GM21360 (cell line): Measurements from ENCODE around the gene RAB20.

ENCODE experiments used
- ATAC-seq: cut with Tn5 transposase; IDR thresholded peaks from one replicate; pipeline ENCODE4 v1.9.1; 2021; ENCODE audit warnings: mild to moderate bottlenecking, moderate library complexity; ENCODE audit not compliant: unreplicated experiment

RAB20 gene

DNA sequence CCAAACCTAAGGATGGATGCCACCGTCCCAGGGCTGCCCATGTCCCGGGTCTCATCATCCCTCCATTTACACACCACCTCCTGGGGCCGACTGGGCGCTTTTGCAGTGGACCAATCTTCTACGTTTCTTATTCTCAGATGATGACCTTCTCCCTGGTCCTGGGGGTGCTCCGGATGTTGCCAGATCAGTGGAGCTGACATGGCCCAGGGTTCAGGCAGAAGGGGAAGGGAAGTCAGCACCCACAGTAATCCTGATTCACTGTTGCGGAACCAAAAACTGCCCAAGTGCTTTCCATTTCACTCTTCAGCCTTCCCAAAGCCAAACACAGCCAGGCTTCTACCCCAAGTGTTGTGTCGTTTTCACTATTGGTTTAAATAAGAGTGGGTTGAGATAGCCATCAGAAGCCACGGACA is 29.8 kb downstream of the RAB20 start:
- no peak for ATAC-seq

DNA sequence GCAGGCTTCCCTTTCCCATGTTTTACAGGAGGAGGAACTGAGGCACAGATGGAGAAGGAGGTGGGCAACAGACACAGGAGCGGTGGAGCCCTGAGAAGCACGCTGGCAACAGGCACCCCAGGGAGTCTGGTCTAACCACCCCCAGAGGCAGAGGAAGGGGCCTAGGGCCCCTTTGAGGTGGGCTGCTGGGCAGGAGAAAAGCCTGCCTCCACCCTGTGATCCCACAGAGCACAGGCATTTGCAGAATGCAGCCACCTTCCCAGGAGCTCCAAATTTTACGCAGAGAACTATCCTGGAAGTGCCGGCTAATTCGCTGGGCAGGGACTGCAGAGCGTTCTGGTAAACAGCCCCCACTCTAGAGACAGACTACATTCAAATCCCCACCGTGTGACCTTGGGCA is 30.4 kb downstream of the RAB20 start:
- no peak for ATAC-seq

DNA sequence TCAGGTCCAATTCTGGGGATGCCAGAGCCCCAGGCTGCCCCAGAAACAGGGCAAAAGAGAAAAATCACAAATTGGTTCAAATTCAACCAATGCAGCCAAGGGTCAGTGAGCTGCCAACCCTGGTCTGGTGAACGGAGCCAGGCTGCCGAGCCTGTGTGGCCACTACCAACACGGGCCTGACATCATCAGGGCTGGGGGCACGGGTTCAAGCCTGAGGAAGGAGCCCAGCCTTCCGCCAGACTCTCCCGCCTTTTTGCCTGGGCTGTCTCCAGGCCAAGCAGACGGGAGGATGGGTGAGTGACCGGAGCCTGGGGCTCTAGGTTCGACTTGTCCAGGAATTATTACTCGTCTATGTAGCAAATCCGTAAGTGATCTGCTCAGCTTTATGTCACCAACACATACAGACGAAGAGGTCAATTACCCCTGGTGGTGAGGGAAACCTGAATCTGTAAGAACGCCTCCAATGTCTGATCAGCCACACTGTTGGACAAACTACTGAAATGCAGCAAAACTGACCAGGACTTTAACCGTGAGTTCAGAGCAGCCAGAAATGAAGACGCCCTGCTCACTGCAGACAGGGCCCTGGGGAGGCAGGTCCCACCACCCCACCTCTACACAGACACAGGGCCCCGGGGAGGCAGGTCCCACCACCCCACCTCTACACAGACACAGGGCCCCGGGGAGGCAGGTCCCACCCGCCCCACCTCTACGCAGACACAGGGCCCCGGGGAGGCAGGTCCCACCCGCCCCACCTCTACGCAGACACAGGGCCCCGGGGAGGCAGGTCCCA is 31.8 kb downstream of the RAB20 start:
- no peak for ATAC-seq

DNA sequence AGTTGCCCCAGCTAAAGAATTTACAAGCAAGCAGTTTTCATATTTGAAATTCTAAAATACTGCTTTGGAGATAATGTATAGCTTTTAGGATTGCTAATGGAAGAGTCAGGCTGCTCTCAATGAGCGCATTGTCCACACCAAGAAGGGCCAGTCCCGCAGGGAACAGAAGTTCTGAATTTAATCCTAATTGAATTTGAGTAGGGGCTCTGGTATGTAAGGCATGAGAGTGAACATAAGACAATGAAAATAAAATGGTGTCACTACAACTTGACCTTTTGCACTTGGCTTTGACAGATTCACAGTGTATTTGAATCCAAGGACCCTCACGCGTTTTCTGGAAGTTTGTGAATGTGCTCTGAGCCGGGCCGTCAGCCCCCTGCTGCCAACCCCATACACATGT is 32.6 kb downstream of the RAB20 start:
- no peak for ATAC-seq

DNA sequence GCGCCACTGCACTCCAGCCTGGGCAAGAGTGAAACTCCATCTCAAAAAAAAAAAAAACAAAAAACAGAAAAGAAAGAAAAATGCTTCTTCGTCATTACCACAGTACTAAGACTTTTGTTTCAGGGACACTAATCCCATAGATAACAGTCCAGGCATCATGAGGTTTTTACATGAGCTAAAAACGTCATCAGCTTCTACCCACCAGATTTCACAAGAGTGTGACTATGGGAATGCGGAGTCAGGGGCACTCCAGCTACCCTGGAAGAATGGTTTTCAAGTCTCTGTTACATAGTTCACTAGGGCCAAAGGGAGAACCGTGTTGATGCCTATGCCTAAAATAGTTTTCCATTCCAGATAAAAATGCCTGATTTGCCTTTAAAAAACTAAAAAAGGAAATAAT is 33.2 kb downstream of the RAB20 start:
- ATAC-seq: no peak

DNA sequence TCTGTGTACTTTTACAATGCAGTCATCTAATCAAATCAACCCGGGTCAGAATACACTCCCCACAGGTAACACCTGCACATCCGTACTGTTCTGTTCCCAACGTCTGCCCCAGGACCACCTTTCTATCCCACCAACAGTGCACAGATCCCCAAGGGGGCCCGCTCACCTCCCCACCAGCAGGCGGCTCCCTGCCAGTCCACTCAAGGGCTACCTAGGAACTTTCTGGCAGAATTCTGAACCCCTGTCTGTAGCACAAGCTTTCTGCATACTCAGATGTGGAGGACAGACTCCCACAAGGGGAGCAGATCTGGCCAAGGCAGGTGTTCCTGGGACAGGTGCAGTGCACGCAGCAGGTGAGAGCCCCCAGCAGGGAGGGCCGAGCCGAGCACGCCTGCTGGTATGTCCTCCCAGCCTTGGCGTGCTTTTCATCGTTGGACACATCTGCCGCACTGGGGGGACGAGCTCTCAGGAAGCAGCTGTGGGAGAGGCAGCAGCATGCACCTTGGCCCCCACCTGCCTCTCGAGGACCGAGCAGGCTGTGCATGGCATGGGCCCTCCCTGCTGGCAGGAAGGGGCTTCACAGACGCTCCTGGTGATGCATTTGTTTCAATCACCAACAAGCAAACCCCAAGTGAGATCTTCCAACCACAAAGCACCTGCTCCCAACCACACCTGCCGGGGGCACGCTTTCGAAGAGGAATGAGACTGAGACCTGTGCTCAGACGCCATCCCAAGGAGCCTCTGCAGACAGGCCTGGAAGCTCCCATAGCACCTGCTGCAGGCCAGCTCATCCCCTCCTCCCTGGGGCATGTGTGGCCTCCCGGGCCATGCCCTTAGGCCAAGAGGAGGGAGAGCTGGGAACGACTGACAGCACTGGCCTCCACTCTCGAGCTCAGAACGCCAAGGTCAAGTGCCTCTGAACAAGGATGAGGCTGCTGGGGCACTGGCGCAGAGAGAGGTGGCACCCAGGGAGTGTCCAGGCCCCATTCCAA is 35.9 kb downstream of the RAB20 start:
- ATAC-seq: peak; percentile 67

DNA sequence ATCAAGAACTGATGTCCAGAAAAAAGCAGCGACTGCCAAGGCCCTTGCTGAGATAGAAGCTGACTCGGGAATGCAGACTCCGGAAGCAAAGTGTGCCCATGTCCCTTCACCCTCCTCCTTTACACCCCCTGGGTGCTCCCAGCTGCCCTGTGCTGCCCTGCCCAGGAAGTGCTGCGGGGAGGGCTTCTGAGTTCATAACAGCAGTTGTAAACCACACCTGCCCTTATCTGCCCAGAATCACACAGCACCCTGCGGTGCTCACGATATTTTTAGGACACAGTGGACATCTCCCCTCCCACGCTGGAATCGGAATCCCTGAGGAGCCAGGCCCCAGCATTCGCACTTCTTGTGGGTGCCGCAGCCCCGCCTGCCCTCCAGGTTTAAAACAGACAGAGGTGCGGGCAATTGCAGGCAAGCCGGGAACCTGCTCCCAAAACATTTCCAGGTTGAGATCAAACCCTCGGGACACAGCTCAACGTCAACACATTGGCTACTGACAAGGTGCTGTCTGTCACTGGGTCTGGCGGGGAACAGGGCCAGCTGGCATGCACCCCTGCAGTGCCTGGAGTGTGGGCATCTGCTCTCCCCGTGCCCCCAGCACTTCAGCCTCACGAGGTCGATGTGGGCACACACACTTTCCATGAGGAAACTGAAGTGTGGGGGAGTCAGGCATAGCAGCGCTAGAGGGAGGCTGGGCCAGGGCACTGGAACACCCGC is 36.8 kb downstream of the RAB20 start:
- no peak for ATAC-seq

DNA sequence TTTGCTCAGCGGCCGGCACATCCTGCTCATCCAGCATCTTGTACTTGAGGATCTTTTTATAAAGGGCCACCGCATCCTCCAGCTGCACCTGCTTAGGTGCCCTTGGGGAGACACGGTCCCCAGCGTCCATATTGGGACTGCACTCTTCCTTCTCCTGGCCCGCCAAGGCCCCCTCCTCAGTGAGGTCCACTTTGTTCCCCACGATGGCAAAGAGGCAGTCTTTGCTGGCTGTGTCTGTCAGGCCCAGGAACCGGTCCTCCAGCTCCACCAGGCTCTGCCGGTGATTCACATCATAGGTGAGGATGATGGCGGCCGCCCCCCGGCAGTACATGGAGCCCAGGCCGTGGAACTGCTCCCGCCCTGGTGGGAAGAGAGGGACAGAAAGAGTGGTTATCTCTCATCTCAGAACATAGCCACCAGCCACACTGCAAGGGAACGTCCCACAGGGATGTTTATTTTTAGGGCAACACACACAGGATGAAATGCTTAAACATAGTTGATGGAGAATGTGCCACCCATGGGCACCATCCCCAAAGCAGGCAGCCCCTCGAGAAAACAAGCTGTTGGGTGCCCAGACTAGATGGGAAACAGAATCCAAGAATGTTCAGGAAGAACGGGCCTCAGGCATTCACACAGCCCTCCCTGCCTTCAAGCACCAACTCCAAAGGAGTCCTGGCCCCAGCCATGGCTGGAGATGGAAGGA is 37.5 kb downstream of the RAB20 start:
- ATAC-seq: no peak

DNA sequence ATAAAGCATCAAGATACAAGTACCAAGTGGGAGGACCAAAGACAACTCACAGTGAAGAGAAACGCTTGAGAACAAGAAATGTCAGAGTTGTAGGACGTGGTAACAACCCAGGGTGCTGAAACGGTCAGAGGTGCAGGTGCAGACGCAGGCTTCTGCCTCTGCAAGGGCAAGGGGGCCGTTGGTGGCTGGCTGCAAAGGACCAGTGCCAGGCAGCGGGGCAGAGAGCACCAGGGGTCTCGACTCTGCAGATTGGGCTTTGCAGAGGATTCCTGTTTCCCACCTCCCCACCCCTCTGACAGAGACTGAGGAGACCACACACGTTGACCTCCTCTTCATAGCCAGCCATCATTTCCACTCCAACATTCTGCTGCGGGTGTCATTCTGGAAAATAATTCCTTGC is 38.3 kb downstream of the RAB20 start:
- no peak for ATAC-seq

DNA sequence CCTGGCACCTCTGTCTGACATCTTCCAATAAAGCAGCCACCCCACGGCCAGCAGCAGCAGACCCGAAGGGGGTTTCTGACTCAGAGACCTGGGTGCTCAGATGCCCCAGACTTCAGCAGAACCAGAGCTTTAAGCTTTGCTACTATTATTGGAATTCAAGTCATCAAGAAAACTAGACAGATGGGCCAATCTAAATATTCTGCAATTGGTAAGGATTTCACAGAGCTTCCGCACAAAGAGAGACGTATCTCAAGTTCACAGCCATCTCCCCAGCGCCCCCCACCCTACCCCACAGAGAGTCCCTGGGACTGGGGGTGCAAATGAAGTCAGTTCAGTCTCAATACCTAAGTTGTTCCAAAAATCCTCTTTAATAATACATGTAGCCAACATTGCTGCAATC is 38.8 kb downstream of the RAB20 start:
- no peak for ATAC-seq

DNA sequence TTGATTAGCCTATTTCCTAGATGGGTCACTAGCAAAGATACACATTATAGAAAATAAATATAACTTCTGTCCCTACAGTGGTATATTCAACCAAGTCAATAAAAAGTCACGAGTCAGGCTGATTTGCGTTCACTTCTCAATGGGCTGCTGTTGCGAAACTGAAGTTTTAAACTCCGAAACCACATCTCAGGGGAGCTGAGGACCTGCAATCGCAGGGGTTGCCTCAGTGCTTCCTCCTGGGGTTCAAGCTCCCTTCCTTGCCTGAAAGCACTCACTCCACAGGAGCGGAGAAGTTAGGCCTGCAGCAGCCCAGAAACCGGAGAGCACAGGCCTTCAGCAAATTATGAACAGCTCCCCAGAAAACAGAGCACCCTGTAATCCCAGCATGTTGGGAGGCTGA is 39.6 kb downstream of the RAB20 start:
- ATAC-seq: peak; percentile 50

DNA sequence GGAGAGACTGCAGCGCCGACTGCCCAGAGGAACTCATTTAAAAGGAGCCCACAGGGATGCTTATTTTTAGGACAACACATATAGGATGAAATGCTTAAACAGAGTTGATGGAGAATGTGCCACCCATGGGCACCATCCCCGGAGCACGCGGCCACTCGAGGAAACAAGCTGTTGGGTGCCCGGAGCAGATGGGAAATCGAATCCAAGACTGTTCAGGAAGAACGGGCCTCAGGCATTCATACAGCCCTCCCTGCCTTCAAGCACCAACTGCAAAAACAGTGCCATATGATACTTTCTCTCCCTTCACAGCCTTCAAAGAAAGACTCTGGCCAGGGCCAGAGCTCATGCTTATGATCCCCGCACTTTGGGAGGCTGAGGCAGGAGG is 40.2 kb downstream of the RAB20 start:
- ATAC-seq: no peak

DNA sequence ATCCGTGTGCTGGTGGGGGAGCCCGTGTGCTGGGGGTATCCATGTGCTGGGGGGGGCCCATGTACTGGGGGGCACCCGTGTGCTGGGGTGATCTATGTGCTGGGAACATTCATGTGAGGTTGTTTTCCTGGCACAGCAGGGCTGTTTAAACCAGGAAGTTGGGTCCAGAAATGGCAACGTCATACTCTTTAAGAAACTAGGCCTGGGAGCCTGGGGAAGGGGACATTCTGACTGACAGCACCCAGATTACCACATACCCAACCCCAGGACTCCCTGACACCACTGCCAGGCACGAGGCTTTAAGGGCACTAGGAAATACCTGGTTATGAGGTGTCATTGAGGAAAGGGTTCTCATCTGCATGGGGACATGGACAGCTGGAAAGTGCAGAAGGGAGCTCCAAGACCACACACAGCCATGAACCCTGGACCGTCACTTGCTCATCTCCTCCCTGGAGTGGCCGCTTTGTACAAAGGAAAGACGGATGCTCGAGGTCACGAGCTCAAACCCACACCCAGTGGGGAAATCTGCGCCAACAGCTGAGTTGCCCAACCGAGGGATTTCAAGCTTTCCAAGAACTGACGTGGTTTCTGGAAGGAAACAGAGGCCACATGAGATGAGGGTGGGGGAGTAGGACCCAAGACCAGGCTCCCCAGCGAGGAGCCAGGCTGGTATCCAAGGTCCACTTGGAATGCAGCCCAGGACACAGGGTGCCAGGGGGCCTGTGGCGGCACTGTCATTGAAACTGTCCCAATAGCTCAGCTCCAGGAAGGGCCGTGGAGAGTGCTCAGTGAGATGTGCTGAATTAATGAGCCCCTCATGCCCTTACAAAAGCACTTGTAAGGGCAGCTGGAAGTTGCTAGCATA is 40.9 kb downstream of the RAB20 start:
- no peak for ATAC-seq

DNA sequence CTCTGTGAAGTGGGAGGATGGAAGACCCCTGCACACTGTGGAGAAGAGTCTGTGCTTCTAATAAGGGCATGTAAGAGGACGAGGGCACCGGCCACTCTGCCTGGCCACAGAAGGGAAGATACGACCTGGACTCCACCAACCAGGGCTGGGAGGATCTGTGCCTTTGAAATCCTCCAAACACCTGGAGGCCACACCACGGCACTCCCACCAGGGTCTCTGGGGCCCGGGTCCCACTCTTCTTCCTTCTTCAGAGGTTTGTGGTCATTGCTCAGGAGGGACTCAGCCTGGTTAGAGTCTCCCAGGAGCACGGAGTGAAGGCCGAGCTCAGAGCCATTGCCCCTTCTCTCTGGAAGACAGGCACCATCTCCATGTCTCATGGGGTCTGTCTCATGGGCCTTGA is 42.0 kb downstream of the RAB20 start:
- no peak for ATAC-seq

DNA sequence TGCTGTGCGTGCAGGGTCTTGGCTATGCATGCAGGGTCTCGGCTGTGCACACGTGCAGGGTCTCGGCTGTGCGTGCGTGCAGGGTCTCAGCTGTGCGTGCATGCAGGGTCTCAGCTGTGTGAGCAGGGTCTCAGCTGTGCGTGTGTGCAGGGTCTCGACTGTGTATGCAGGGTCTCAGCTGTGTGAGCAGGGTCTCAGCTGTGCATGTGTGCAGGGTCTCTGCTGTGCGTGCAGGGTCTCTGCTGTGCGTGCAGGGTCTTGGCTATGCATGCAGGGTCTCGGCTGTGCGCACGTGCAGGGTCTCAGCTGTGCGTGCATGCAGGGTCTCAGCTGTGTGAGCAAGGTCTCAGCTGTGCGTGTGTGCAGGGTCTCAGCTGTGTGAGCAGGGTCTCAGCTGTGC is 42.5 kb downstream of the RAB20 start:
- no peak for ATAC-seq

DNA sequence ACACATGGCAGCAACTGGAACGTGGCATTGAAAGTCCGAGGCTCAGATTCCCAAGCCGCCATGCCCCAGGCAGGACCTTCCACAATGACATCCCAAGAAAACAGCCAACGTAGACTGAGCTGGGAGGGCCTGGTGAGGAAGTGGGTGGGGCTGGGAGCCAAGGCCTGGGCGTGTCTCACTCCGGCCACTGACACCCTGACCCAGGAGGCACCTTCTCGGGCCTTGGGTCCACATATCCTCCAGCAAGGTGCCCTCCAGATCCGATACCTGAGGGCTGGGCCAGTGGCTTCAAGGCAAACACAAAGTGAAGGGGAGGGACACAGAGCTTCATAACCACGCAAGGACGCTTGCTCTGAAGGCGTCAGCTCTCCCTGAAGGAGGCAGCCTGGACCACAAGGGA is 43.0 kb downstream of the RAB20 start:
- no peak for ATAC-seq

DNA sequence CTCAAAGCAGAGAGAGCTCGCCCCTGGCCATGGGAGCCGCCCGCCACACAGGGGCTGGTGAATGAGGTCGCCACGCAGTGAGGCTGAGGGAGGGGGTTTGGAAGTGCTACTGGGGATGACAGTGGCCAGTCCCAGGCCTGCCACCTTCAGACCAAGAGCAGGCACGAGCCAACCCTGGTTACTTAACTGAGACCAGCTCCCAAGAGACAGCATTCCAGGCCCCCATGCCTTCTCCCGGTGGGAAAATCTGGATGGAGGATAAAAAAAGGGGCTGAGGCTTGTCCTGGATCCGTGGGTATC is 43.3 kb downstream of the RAB20 start:
- no peak for ATAC-seq

DNA sequence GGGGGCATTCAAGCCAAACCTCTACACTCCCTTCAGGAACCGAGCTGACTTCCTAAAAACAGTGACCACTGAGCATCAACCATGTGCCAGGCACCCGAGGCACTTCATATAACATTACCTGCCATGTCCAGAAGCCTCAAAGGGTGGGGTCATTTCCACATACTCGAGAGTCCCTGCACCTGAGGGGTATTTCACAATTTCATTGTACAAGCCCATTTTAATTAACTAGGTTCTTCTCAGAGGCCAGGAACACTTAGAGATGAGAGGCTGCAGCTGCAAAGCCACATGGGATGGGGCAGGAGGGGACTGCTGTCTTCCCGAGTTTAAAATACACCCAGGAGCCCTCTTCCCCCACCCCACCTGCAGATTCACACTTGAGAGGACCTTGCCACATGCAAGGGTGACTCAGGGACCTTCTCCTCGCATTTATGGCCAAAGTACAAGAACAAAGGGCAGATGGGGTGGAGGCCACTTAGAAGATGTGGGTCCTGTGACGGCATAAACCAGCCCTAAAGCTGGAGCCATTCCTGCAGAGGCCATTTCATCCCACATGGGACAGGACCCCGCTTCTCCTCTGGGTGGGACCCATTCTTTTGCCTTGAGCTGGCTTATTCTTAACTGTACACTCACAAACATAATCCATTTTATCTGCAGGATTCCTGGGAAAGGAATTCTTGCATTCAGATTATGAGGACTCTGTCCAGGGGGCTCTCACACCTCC is 43.9 kb downstream of the RAB20 start:
- ATAC-seq: no peak

DNA sequence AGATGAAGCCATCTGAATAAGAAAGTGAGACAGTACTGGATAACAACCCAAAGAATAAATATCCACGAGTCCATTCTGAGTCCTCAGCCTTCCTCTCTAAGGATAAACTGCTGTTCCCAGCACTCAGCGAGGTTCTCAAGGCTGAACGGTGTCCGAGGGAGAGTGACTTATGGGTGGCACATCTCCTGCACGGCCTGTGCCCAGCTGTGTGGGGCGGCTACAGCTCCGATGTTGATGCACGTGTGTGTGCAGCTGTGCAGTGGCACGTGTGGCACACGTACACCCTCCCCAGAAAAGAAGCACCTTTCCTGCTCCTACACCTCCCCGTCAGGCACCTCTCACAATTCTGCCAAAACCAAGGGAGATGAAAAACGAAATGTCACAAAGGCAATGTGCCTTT is 45.0 kb downstream of the RAB20 start:
- no peak for ATAC-seq
